ENCODE measurements around the gene LAGE3. TPM values are rescaled to one million over a fixed set of nuclear protein-coding genes. Genes with fewer than 3 reads are reported as not detected.

LAGE3 gene
- total RNA-seq, 4 donors from 2014 or later, result 4.7 to 19.4 (median 13.1) TPM; not detected in 1

DNA sequence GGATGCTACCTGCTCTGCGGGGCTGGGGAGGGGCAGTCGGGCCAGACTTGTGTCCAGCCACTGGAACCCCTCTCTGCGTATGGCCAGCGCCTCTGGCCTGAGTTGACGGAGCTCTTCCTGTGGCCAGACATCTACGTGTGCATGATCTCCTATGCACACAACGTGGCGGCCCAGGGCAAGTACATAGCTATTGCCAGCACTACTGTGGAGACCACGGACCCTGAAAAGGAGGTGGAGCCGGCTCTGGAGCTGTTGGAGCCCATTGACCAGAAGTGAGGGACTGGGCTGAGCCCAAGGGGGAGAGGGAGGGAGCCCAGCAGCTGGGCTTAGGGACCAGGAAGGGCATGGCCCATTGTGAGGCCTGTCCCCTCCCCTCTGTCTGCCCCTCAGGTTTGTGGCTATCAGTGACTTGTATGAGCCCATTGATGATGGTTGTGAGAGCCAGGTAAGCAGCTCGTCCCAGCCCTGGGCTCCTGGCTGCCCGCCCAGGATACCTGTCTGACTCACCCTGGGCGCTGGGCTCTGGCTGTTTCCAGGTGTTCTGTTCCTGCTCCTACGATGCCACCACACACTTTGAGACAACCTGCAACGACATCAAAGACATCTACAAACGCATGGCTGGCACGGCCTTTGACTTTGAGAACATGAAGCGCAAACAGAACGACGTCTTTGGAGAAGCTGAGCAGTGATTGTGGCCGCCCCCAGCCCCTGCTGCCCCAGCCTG, 36.9 kb downstream of the LAGE3 start:
- no peak for TF ChIP-seq POLR2A (IDR thresholded peaks at IDR 0.05)
- TF ChIP-seq, protein P1, sequence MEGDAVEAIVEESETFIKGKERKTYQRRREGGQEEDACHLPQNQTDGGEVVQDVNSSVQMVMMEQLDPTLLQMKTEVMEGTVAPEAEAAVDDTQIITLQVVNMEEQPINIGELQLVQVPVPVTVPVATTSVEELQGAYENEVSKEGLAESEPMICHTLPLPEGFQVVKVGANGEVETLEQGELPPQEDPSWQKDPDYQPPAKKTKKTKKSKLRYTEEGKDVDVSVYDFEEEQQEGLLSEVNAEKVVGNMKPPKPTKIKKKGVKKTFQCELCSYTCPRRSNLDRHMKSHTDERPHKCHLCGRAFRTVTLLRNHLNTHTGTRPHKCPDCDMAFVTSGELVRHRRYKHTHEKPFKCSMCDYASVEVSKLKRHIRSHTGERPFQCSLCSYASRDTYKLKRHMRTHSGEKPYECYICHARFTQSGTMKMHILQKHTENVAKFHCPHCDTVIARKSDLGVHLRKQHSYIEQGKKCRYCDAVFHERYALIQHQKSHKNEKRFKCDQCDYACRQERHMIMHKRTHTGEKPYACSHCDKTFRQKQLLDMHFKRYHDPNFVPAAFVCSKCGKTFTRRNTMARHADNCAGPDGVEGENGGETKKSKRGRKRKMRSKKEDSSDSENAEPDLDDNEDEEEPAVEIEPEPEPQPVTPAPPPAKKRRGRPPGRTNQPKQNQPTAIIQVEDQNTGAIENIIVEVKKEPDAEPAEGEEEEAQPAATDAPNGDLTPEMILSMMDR (IDR thresholded peaks at IDR 0.05), result no peak
- Histone ChIP-seq H3K36me3 (no peaks in the 10 kb centered on the region), H3K9me3 (no peaks in the 10 kb centered on the region), H3K4me1 (peaks cover 0 to 6% of the 10 kb centered on the region in 2 donors), H3K4me3 (no peak overlapping the region), H3K27me3 (no peaks in the 10 kb centered on the region), H3K27ac (no peak overlapping the region)
- DNase-seq, result no peak
- intact Hi-C loops (cut with DNase I; ENCODE audit: low total_unique reads), result no loop called here

DNA sequence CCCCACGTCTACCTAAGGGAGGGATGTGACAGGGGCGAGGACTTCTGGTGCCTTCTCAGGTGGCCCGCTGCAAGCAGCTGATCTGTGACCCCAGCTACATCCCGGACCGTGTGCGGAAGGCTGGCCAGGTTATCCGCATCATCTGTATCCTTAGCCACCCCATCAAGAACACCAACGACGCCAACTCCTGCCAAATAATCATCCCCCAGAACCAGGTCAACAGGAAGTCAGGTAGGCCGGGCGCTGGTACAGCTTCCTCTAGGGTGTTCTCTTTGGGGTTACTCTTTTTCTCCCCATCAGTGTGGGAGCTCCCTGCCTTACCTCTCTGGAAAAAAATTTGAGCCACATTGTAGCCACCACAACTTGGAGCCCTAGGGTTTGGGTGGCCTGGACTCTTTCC, 37.5 kb downstream of the LAGE3 start:
- H3K9me3 ChIP-seq, result no peaks in the 10 kb centered on the region
- intact Hi-C loops (cut with DNase I; ENCODE audit: low total_unique reads), result no loop called here
- H3K4me3 ChIP-seq, result no peak overlapping the region
- H3K36me3 ChIP-seq, result no peaks in the 10 kb centered on the region
- no peak overlapping the region for H3K27ac ChIP-seq
- H3K4me1 ChIP-seq, result peaks cover 0 to 6% of the 10 kb centered on the region in 2 donors
- no peaks in the 10 kb centered on the region for H3K27me3 ChIP-seq
- no peak for DNase-seq
- TF ChIP-seq, protein P1 (IDR thresholded peaks at IDR 0.05), result no peak
- TF ChIP-seq POLR2A (IDR thresholded peaks at IDR 0.05), result no peak

DNA sequence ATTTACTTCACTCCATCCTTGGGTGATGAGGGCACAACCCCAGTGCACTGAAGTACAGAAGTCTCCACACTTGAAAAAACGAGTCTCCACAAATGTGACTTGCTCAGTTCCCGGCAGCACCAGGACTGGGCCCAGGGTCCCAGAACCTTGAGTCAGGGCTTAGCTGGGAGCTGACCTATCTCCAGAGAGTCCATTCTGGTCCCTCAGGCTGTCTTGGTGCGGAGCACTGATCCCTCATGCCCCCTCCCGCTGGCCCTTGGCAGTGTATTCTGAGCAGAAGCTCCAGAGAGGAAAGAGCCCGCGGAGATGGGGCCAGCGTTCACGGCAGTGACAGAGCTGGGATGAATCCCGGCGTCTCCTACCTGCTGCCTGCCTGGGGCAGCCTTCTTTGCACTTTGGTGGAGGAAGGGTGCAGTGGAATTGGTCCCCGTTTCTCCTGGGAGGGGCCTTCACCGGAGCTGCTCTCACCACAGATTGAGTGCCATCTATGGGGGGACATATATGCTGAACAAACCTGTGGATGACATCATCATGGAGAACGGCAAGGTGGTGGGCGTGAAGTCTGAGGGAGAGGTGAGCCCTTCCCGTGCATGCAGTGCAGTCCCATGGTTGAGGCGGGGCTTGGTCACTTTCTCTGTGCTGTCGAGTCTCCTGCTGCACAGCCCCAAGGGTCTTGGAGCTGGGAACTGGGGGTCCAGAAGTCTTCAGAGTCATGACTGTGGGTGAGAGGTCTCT, 38.3 kb downstream of the LAGE3 start:
- intact Hi-C loops (cut with DNase I; ENCODE audit: low total_unique reads), result no loop called here
- H3K9me3 ChIP-seq, result no peaks in the 10 kb centered on the region
- H3K4me1 ChIP-seq, result peaks cover 0 to 6% of the 10 kb centered on the region in 2 donors
- no peak overlapping the region for H3K27ac ChIP-seq
- H3K36me3 ChIP-seq, result no peaks in the 10 kb centered on the region
- H3K27me3 ChIP-seq, result no peaks in the 10 kb centered on the region
- no peak overlapping the region for H3K4me3 ChIP-seq
- no peak for DNase-seq
- TF ChIP-seq POLR2A (IDR thresholded peaks at IDR 0.05), result no peak
- TF ChIP-seq, protein P1 (IDR thresholded peaks at IDR 0.05), result no peak

DNA sequence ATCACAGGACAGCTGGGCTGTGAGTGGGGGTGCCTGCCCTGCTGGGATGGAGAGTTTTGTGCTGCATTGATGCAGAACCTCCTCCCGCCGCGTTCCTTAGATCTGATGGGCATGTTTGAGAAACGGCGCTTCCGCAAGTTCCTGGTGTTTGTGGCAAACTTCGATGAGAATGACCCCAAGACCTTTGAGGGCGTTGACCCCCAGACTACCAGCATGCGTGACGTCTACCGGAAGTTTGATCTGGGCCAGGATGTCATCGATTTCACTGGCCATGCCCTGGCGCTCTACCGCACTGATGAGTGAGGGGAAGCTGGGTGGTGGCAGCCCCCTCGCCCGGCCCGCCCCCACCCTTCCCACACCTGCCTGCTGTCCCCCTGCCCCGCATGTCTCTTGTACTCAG, 39.2 kb downstream of the LAGE3 start:
- Histone ChIP-seq H3K27ac (no peak overlapping the region), H3K4me3 (no peak overlapping the region), H3K9me3 (no peaks in the 10 kb centered on the region), H3K27me3 (no peaks in the 10 kb centered on the region), H3K4me1 (peaks cover 0 to 6% of the 10 kb centered on the region in 2 donors), H3K36me3 (no peaks in the 10 kb centered on the region)
- DNase-seq, result no peak
- intact Hi-C loops (cut with DNase I; ENCODE audit: low total_unique reads), result no loop called here
- TF ChIP-seq, protein P1 (IDR thresholded peaks at IDR 0.05), result no peak
- TF ChIP-seq POLR2A (IDR thresholded peaks at IDR 0.05), result no peak
